NT2/D1 (cell line): ENCODE measurements around the gene DOLPP1.

Source experiments
- DNase-seq: peaks from one replicate; pipeline ENCODE4 v3.0.0-alpha.2; 2011; ENCODE audit warnings: low read depth, low spot score
- H3K27me3 ChIP-seq: 2 replicates; pipeline ENCODE4 v1.6.0; 2011; ENCODE audit warnings: mild to moderate bottlenecking; ENCODE audit not compliant: insufficient read length, insufficient read depth
- H3K36me3 ChIP-seq: 2 replicates; pipeline ENCODE4 v1.6.1; 2011; ENCODE audit warnings: mild to moderate bottlenecking, low read length, mixed read lengths; ENCODE audit not compliant: insufficient read depth, insufficient read length
- H3K4me1 ChIP-seq: 2 replicates; pipeline ENCODE4 v1.5.1; 2011; ENCODE audit not compliant: insufficient read depth, insufficient read length
- H3K4me3 ChIP-seq: 2 replicates; pipeline ENCODE4 v1.5.1; 2011; ENCODE audit warnings: low read depth; ENCODE audit not compliant: insufficient read length
- H3K9ac ChIP-seq: 2 replicates; pipeline ENCODE4 v1.6.0; 2011; ENCODE audit warnings: low read depth; ENCODE audit not compliant: insufficient read length
- H3K9me3 ChIP-seq: 2 replicates; pipeline ENCODE4 v1.5.1; 2011; ENCODE audit warnings: mild to moderate bottlenecking, low read length; ENCODE audit not compliant: insufficient read depth
- SUZ12 ChIP-seq: IDR thresholded peaks from 2 replicates; pipeline ENCODE4 v1.6.1; 2011; ENCODE audit not compliant: insufficient read length, insufficient read depth; ENCODE audit errors: extremely low read depth
- YY1 ChIP-seq: IDR thresholded peaks from 2 replicates; pipeline ENCODE4 v1.6.1; 2011; ENCODE audit not compliant: insufficient read length, insufficient read depth
- ZNF274 ChIP-seq: IDR thresholded peaks from 2 replicates; pipeline ENCODE4 v1.6.1; 2011; ENCODE audit warnings: mild to moderate bottlenecking, low read depth, low read length

The DOLPP1 gene

GRCh38 chr9:129084087-129084486 is 3.2 kb downstream of the DOLPP1 start:
- no peak for TF ChIP-seq YY1
- TF ChIP-seq SUZ12: no peak
- no peak for TF ChIP-seq ZNF274
- H3K27me3 ChIP-seq: no peaks in the 10 kb centered on the region
- H3K4me3 ChIP-seq: no peak overlapping the region
- no peak overlapping the region for H3K9ac ChIP-seq
- no peaks in the 10 kb centered on the region for H3K9me3 ChIP-seq
- peaks cover 8% of the 10 kb centered on the region for H3K4me1 ChIP-seq
- peaks cover 66% of the 10 kb centered on the region for H3K36me3 ChIP-seq
- DNase-seq: no peak

DNA sequence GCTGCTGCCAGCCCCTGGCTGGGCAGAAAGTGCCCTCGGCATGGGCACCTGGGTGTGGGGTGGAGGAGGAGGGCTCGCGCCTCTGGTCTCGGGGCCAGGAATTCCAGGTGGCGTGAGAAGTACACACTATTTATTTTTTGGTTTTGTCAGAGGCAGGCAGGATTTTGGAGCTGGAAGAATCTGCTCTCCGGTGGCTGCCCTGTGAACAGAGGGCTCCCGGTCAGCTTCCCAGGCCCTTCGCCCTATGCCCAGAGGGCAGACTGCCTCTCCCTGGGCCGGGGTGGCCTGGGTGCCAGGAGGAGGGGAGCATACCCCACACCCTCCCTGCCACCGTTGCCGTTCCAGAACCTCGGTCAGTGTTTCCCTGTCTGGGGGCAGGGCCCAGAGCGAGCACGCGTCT is 8.3 kb downstream of the DOLPP1 start:
- Histone ChIP-seq H3K4me3 (no peak overlapping the region), H3K9me3 (no peaks in the 10 kb centered on the region), H3K9ac (no peak overlapping the region), H3K27me3 (no peaks in the 10 kb centered on the region), H3K4me1 (peaks cover 5% of the 10 kb centered on the region), H3K36me3 (peaks cover 62% of the 10 kb centered on the region)
- no peak for DNase-seq
- TF ChIP-seq YY1 (no peak), SUZ12 (no peak), ZNF274 (no peak)

DNA sequence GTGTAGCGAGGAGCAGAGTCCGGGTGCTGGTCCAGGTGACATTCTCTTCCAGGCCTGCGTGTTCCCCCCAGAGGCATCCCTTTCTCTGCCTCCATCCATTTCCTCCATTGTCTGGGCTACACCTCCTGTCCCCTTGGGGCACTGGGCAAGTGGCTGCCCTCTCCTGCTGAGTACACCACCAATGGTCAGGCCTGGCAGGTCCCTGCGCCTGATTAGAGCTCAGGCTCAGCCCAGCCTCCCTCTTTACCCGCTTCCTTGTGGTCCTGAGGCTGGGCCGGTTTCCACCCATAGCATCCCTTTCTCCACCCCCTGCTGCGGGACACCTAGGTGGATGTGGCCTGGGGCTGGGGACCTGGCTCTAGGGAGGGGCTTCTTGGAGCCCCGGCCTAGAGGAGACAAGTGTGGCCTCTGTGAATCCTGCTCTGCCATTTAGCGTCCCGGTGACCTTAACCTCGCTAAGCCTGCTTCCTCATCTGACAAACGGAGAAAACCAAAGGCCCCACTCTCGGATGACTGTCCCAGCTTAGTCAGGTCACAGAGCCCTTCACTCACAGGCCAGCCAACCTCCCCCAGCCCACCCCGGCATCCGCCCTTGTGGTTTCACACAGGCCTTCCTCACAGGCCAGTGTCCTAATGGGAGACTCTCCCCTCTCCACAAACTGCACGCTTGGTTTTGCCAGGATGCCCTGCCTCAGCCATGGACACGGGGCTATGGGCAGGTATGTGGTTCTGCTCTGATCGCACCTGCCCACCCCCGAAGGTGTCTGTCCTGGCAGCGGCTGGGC is 12.9 kb downstream of the DOLPP1 start:
- TF ChIP-seq ZNF274 (no peak), YY1 (no peak), SUZ12 (no peak)
- no peaks in the 10 kb centered on the region for H3K27me3 ChIP-seq
- H3K9ac ChIP-seq: peak overlapping the region; percentile 56
- H3K4me1 ChIP-seq: peaks cover 5% of the 10 kb centered on the region
- H3K9me3 ChIP-seq: no peaks in the 10 kb centered on the region
- no peak for DNase-seq
- H3K36me3 ChIP-seq: peaks cover 27% of the 10 kb centered on the region
- no peak overlapping the region for H3K4me3 ChIP-seq

DNA sequence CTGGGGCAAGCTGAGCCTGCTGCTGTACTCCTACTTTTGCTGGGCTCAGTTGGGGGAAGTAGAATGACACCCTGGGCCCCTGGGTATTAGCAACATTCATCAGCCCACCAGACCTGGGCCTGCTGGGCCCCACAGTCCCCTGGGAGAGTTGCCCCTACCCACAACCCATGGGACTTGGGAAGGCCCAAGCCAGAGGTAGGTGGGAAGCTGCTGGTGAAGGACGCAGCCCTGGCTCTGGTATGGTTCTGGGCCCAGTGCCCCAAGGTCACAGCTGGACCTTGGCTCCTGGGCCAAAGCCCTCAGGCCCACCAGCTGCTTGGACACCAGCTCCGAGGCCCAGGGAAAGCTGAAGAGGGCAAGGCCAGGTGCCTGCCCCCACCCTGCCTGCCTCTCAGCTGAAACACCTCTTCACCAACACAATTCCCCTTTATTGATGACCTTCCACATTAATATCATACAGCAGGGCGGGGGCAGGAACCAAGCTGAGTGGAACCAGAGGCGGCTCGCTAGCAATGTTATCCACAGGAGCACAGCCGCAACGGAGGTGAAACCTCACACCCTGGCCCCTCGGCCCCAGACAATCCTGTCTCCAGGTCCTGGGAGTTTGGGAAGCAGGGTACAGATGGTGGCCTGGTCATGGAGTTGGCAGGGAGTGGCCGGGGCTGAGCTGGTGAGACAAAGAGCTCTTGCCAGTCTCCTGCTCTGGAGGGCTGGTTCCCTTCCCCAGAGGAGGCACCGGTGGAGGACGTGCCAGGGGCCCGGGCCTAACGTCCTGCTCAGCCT is 13.7 kb downstream of the DOLPP1 start:
- Histone ChIP-seq H3K9me3 (no peaks in the 10 kb centered on the region), H3K36me3 (peaks cover 19% of the 10 kb centered on the region), H3K4me3 (no peak overlapping the region), H3K9ac (no peak overlapping the region), H3K4me1 (peaks cover 5% of the 10 kb centered on the region), H3K27me3 (no peaks in the 10 kb centered on the region)
- TF ChIP-seq ZNF274 (no peak), YY1 (no peak), SUZ12 (no peak)
- no peak for DNase-seq

GRCh38 chr9:129095170-129095667 is 14.3 kb downstream of the DOLPP1 start:
- H3K9me3 ChIP-seq: no peaks in the 10 kb centered on the region
- no peak overlapping the region for H3K4me3 ChIP-seq
- H3K4me1 ChIP-seq: peaks cover 5% of the 10 kb centered on the region
- no peak overlapping the region for H3K9ac ChIP-seq
- no peaks in the 10 kb centered on the region for H3K27me3 ChIP-seq
- peaks cover 13% of the 10 kb centered on the region for H3K36me3 ChIP-seq
- TF ChIP-seq ZNF274 (no peak), SUZ12 (no peak), YY1 (no peak)
- no peak for DNase-seq

DNA sequence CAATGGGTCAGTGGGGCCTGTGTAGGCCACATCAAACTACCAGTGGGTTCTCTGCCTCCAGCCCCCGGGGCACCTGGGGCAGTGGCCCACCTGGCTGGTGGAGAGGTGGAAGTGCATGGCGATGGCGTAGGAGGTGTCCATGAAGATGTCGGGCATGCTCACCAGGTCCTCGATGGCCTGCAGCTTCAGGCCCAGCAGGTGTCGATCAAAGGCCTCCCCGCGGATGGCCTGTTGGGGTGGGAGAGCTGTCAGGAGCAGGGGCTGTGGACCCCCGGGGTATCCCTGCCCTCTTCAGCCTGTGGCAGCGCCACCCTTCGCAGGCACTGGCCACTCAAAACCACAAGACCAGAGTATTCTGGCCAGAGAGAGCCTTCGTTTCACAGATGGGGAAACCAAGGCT is 15.0 kb downstream of the DOLPP1 start:
- TF ChIP-seq ZNF274 (no peak), YY1 (no peak), SUZ12 (no peak)
- DNase-seq: no peak
- H3K9ac ChIP-seq: no peak overlapping the region

More for the DNA sequence above, 15.0 kb downstream of the DOLPP1 start:
- H3K36me3 ChIP-seq: peaks cover 6% of the 10 kb centered on the region
- peaks cover 2% of the 10 kb centered on the region for H3K27me3 ChIP-seq
- H3K9me3 ChIP-seq: no peaks in the 10 kb centered on the region
- no peak overlapping the region for H3K4me3 ChIP-seq
- peaks cover 5% of the 10 kb centered on the region for H3K4me1 ChIP-seq
